SK-N-DZ (cell line): ENCODE measurements around the gene BCL2L13.
"Not testable (repeated sequence)": the region's sequence is repeated elsewhere in the genome, so short reads cannot be mapped to it uniquely, and the experiment has no call there.

Source experiments
- DNase-seq: peaks from one replicate; pipeline ENCODE4 v3.0.0-alpha.2; 2015; ENCODE audit warnings: low spot score

BCL2L13 gene

GRCh38 chr22:17695986-17696385 is 57.4 kb downstream of the BCL2L13 start:
- no peak for DNase-seq

DNA sequence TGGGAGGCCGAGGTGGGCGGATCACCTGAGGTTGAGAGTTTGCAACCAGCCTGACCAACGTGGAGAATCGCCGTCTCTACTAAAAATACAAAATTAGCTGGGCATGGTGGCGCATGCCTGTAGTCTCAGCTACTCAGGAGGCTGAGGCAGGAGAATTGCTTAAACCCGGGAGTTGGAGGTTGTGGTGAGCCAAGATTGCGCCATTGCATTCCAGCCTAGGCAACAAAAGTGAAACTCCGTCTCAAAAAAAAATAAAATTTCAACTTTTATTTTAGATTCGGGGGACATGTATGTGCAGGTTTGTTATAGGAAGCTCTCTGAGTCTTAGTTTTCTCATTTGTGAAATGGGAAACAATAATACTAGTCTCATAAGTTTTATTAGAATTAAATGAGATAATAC is 58.6 kb downstream of the BCL2L13 start:
- DNase-seq, result not testable (repeated sequence)

- DNase-seq, result not testable (repeated sequence)
Measured at GRCh38 chr22:17698276-17698675, 59.7 kb downstream of the BCL2L13 start.

- no peak for DNase-seq
Measured at GRCh38 chr22:17698948-17699347, 60.4 kb downstream of the BCL2L13 start.

GRCh38 chr22:17699696-17700340 is 61.3 kb downstream of the BCL2L13 start:
- no peak for DNase-seq

DNA sequence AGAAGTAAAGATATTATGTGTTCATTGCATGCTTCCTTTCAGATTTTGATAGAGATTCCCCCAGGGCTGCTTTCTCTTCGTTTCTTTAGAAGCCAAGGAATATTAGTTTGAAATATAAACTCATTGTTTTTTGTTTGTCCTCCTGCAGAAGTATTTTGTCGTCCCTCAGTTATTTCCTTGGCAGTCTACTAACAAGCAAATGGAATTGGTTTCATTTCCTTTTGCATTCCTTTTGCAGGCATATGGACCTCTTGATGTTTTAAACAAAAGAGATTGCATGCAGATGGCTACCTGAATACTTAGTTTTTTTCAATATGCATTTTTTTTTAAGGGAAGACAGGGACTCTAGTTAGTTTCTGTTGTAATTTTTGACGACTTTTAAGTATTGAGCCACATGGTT is 62.2 kb downstream of the BCL2L13 start:
- DNase-seq, result no peak

DNA sequence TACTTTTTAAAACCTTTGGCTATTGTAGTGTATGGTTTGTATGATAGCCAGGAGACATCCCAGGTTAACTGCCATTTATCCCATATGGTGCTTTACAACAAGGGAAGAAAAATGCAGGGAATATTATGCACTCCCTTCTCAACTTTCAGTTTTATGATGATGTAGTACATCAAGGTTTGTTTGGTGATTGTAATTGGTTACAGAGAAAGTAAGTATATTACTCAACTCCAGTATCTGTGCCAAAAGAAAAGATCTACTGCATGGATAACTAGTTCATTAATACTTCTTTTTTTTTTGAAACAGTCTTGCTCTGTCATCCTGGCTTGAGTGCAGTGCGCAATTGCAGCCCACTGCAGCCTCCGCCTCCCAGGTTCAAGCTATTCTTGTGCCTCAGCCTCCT is 65.3 kb downstream of the BCL2L13 start:
- DNase-seq, result no peak

DNA sequence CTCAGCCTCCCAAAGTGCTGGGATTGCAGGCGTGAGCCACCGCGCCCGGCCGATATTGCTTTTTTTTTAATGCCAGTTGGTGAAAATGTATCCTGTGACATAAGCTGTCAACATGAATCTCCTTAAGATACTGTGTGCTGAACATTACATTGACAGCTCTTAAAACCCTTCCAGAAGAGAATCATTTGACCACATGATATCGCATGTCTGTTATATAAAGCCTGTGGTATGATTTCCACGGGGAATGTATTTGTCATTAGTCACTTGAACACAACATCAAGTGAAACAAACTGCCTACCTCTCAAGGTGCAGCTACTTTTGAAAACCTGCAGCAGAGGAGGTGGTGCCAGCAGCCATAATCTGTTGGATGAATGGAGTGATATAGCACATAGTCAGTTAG is 67.0 kb downstream of the BCL2L13 start:
- DNase-seq, result no peak

DNA sequence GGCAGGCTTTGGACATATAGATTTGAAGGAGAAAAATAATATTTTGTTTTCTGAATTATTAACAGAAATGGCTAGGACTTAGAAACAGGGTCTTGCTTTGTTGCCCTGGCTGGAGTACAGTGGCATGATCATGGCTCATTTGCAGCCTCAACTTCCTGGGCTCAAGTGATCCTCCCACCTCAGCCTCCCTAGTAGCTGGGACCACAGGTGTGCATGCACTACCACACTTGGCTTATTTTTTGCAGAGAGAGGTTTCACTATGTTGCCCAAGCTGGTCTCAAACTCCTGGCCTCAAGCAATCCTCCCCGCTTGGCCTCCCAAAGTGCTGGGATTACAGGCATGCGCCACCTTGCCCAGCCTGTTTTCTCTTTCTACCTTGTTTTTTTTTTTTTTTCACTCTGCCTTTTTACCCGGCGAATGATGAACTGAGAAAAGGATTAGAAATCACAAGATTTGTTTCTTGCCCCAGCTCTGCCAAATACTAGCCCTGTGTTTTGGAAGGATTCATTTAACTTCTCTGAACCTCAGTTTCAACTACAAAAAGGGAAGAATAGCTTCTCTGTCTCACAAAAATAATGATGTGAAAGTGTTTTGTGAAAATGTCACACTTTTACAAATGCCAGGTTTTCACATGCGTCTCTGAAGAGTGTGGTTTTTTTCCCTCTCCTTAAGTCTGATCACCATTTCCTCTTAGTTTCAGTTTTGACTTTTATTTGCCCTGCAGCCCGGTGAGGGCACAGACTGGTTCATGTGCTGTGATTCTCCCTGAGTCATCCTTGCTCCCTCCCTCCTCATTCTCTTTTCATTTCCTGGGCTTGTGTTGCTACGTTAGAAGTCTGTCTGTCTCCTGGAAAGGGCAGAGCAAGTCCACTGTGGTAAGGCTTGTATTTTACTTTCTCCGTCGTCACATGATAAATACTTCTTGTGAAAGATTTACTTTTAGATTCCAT is 67.7 kb downstream of the BCL2L13 start:
- no peak for DNase-seq

GRCh38 chr22:17706947-17707346 is 68.4 kb downstream of the BCL2L13 start:
- no peak for DNase-seq

GRCh38 chr22:17707526-17707925 is 69.0 kb downstream of the BCL2L13 start:
- DNase-seq, result no peak

GRCh38 chr22:17710023-17710422 is 71.5 kb downstream of the BCL2L13 start:
- no peak for DNase-seq

GRCh38 chr22:17712441-17712840 is 73.9 kb downstream of the BCL2L13 start:
- DNase-seq, result no peak

GRCh38 chr22:17716529-17716928 is 78.0 kb downstream of the BCL2L13 start:
- DNase-seq, result no peak

DNA sequence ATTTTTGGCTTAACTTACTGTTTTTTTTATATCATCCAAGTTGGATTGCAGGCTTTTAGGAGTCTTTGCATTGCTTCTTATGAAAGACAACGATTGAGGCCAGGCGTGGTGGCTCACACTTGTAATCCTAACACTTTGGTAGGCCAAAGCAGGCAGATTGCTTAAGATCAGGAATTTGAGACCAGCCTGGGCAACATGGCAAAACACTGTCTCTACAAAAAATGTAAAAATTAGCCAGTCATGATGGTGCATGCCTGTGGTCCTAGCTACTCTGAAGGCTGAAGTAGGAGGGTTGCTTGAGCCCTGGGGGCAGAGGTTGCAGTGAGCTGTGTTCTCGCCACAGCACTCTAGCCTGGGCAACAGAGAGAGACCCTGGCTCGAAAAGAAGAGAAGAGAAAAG is 79.2 kb downstream of the BCL2L13 start:
- DNase-seq, result no peak

DNA sequence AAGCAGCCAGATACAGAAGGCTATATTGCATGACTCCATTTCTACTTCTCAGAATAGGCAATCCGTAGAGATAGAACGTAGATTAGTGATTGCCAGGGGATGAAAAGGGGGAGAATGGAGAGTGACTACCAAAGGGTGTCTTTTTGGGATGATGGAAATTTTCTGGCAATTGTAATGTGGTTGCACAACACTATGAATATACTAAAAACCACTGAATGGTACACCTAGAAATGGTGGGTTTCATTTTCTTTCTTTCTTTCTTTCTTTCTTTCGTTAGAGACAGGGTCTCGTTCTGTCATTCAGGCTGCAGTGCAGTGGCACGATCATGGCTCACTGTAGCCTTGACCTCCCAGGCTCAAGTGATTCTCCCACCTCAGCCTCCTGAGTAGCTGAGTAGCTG is 81.4 kb downstream of the BCL2L13 start:
- no peak for DNase-seq

DNA sequence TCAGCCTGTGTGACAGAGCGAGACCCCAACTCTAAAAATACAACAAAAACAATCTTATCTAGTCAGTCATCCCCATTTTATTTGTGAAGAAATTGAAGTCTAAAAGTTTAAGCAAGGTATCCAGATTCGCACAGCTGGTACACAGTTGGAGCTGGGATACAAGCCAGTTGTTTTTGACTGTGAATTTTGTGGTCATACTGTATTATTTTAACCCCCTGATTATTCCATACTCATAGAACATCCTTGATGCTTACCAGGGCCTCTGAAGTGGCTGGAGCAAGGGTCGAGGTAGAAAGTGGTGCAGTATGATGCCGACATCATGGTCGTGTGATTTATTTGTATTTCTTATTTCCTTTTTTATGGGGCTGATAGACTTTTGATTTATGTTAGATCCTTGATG is 85.7 kb downstream of the BCL2L13 start:
- no peak for DNase-seq

DNA sequence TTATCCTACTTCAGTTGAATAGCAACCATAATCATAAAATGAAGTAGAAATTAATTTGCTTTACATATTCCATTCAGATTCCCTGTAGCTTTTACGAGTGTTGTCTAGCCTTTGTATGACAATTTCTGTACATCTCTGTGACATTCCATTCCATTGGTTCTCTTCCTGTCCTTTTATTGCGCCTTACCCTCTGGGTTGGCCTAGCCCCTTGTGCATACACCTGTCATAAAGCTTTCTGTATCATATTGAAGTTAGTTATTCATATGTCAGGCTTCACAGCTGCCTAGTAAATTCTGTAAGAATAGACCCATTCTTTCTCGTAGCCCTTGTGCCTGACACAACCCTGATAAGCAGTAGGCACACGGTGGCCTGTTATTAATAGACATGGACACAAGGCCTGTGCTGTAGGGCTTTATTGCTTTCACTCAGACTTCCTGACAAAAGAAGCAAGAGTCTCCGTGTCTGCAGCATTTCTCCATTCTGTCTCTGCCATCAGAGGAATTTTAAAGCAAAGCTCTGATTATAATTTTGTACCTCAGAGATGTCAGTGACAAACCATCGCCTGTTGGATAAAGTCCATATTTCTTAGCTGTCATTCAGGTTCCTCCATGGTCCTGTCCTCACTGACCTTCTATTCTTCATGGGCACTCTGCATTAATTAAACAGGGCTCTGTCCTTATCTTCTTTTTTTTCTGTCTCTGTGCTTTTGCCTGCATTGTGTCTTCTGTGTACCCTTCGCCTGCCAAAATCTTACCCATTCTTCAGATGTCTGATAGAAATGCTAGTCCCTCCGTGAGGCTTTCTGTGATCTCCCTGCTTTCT is 86.3 kb downstream of the BCL2L13 start:
- no peak for DNase-seq

GRCh38 chr22:17725500-17725796 is 86.9 kb downstream of the BCL2L13 start:
- DNase-seq, result no peak

- no peak for DNase-seq
Measured at GRCh38 chr22:17726006-17726927, 87.7 kb downstream of the BCL2L13 start.
